ENCODE measurements around the gene NSG2. TPM values are rescaled to one million over a fixed set of nuclear protein-coding genes. Genes with fewer than 3 reads are reported as not detected.

Gene NSG2
- total RNA-seq, 1 experiment from 2014 or later: not detected

GRCh38 chr5:174064171-174064570 lies 18.7 kb downstream of the NSG2 start:
- Histone ChIP-seq H3K56ac (ENCODE audit: insufficient read length, low read depth, low read length) (no peak overlapping the region), H2BK20ac (ENCODE audit: low read depth, low read length, poor library complexity, severe bottlenecking) (no peak overlapping the region), H2BK15ac (ENCODE audit: low read depth, low read length) (no peak overlapping the region), H3K23ac (ENCODE audit: insufficient read length, low read depth, low read length) (no peak overlapping the region), H4K20me1 (ENCODE audit: control insufficient read depth, insufficient read depth, insufficient read length) (no peaks in the 10 kb centered on the region), H2BK12ac (ENCODE audit: insufficient read length, low read depth, low read length) (no peak overlapping the region), H3K9ac (ENCODE audit: extremely low read depth, insufficient read length, low read length) (no peak overlapping the region), H3K9me3 (ENCODE audit: control insufficient read depth, low read depth, low read length) (no peaks in the 10 kb centered on the region), H3T11ph (ENCODE audit: low read length) (no peak overlapping the region), H3K23me2 (ENCODE audit: insufficient read length, low read depth, low read length, poor library complexity, severe bottlenecking) (no peaks in the 10 kb centered on the region), H3K79me2 (ENCODE audit: insufficient read depth, low read length) (no peaks in the 10 kb centered on the region), H3K27me3 (ENCODE audit: insufficient read depth, low read length) (no peaks in the 10 kb centered on the region), H2BK120ac (ENCODE audit: low read depth, low read length, poor library complexity, severe bottlenecking) (no peak overlapping the region), H3K18ac (ENCODE audit: insufficient read length, low read depth, low read length) (no peak overlapping the region), H3K14ac (ENCODE audit: insufficient read depth, low read length) (no peak overlapping the region), H4K5ac (ENCODE audit: insufficient read length, low read depth, low read length) (no peak overlapping the region), H4K91ac (ENCODE audit: insufficient read length, low read depth, low read length) (no peak overlapping the region), H4K8ac (replicated peaks; ENCODE audit: insufficient read length, low read depth, low read length) (no peak overlapping the region), H3K79me1 (ENCODE audit: insufficient read depth, low read depth, low read length, poor library complexity, severe bottlenecking) (no peaks in the 10 kb centered on the region), H3K4me2 (ENCODE audit: insufficient read depth, insufficient read length, low read length) (no peak overlapping the region), H2AK5ac (ENCODE audit: insufficient read length, low read length) (no peak overlapping the region), H2BK5ac (ENCODE audit: insufficient read length, low read length) (no peak overlapping the region), H3K27ac (ENCODE audit: insufficient read length, low read depth, low read length) (no peak overlapping the region), H3K4me1 (ENCODE audit: insufficient read depth, low read length) (no peaks in the 10 kb centered on the region), H3K4ac (ENCODE audit: low read depth, low read length) (no peak overlapping the region), H2AFZ (ENCODE audit: low read length) (no peak overlapping the region)
- Mint-ChIP-seq H3K36me3 (ENCODE audit: insufficient read depth in 1 of 3, low read depth in 3 of 3) (no peaks in the 10 kb centered on the region), H3K27me3 (ENCODE audit: low read depth) (peaks cover 8% of the 10 kb centered on the region), H3K9me3 (no peaks in the 10 kb centered on the region), H3K27ac (no peak overlapping the region), H3K4me3 (no peak overlapping the region), H3K4me1 (no peaks in the 10 kb centered on the region)
- no peak for DNase-seq
- no CpG with 5 or more reads among the region's 8 CpGs for WGBS (ENCODE audit: extremely low coverage, insufficient read length, low lambda C conversion rate)
- TF ChIP-seq CTCF (conservative IDR thresholded peaks at IDR 0.05): no peak
